NCI-H1436 treated with DMSO at 0.1 percent for 48 hours (cell line): ENCODE data around the gene REEP1.

Experiments used
- DNase-seq: peaks from one replicate; lab custom pipeline; 2025; lab: John Stamatoyannopoulos, UW

The REEP1 gene

GRCh38 chr2:86195808-86196387 lies 141.5 kb downstream of the REEP1 start:
- DNase-seq: peak; percentile 56

- peak; percentile 88 for DNase-seq
These were observed 142.2 kb downstream of the REEP1 start, which contains the start of gene IMMT for GRCh38 chr2:86195055-86195807. Gene IMMT, minus strand, starts transcription at chr2:86195462. Its CDS starts 80 bp downstream, at chr2:86195382.

GRCh38 chr2:86194751-86195054 lies 142.7 kb downstream of the REEP1 start:
- DNase-seq: no peak

GRCh38 chr2:86193901-86194567 lies 143.4 kb downstream of the REEP1 start:
- DNase-seq: no peak

- DNase-seq: no peak
These were observed 147.5 kb downstream of the REEP1 start for GRCh38 chr2:86189782-86190416.

- DNase-seq: no peak
These were observed 151.0 kb downstream of the REEP1 start for GRCh38 chr2:86186431-86186830.

GRCh38 chr2:86185517-86186212 lies 151.8 kb downstream of the REEP1 start:
- DNase-seq: no peak

- no peak for DNase-seq
These were observed 160.8 kb downstream of the REEP1 start for GRCh38 chr2:86176597-86176996.

GRCh38 chr2:86175828-86176227 lies 161.6 kb downstream of the REEP1 start:
- DNase-seq: no peak

- DNase-seq: no peak
These were observed 163.0 kb downstream of the REEP1 start for GRCh38 chr2:86174445-86174844.

- DNase-seq: no peak
These were observed 164.8 kb downstream of the REEP1 start for GRCh38 chr2:86172610-86173009.

- DNase-seq: no peak
These were observed 166.1 kb downstream of the REEP1 start for GRCh38 chr2:86171295-86171694.

- no peak for DNase-seq
These were observed 167.0 kb downstream of the REEP1 start for GRCh38 chr2:86170449-86170848.
